ENCODE measurements around the gene C19orf73. TPM values are rescaled to one million over a fixed set of nuclear protein-coding genes. Genes with fewer than 3 reads are reported as not detected.
"Not testable (repeated sequence)": the region's sequence is repeated elsewhere in the genome, so short reads cannot be mapped to it uniquely, and the experiment has no call there.

C19orf73 gene
- polyA plus RNA-seq, 3 donors, result 0.60 to 0.76 (median 0.66) TPM

DNA sequence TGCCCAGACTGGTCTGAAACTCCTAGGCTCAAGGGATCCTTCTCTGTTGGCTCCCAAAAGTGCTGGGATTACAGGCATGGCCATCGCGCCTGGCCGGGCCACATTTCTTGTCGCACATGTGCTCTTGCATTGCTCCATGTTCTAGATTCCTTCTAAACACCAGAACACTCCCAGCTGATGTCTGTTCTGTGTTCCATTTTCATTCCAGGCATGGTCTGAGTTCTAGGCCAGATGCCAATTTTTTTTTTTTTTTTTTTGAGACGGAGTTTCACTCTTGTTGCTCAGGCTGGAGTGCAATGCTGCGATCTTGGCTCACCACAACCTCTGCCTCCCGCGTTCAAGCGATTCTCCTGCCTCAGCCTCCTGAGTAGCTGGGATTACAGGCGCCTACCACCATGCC, 2.9 kb upstream of the C19orf73 start:
- H4K20me1 ChIP-seq (ENCODE audit: insufficient read depth, low read length); H3K36me3 Mint-ChIP-seq; H3K36me3 ChIP-seq (replicated peaks in 1 of 2; ENCODE audit: control insufficient read depth in 1 of 2, insufficient read depth in 2 of 2, low read length in 2 of 2); H3K27ac ChIP-seq (ENCODE audit: low read depth in 1 of 2, low read length in 2 of 2); H3K27ac Mint-ChIP-seq; H3K79me2 ChIP-seq (ENCODE audit: insufficient read depth, low read length); intact Hi-C loops (cut with micrococcal nuclease); H3K9ac ChIP-seq (ENCODE audit: insufficient read depth, low read length, poor library complexity, severe bottlenecking); H3K9me3 ChIP-seq (replicated peaks in 1 of 2; ENCODE audit: control insufficient read depth in 1 of 2, insufficient read depth in 1 of 2, low read length in 2 of 2); H3K4me3 ChIP-seq (replicated peaks in 1 of 3; ENCODE audit: low read depth in 2 of 3, low read length in 3 of 3); DNase-seq; H2AFZ ChIP-seq (ENCODE audit: insufficient read depth, low read depth, low read length, poor library complexity, severe bottlenecking); H3K4me2 ChIP-seq (replicated peaks; ENCODE audit: extremely low read depth, low read length, poor library complexity, severe bottlenecking): not testable (repeated sequence)
- H3K4me3 Mint-ChIP-seq, result peak overlapping the region in 1 of 2 donors; percentile 63
- peaks cover 15 to 25% of the 10 kb centered on the region in 2 donors for H3K27me3 ChIP-seq (ENCODE audit: control insufficient read depth in 2 of 2, insufficient read depth in 2 of 2, low read length in 2 of 2)
- H3K9me3 Mint-ChIP-seq, result peaks cover 0 to 19% (median 7%) of the 10 kb centered on the region in 7 donors
- WGBS (ENCODE audit: insufficient coverage), result 80% methylated on average over 5 of the region's 10 CpGs
- H3K27me3 Mint-ChIP-seq (ENCODE audit: low read depth in 3 of 3), result peaks cover 38 to 55% (median 39%) of the 10 kb centered on the region in 3 donors
- peaks cover 25% of the 10 kb centered on the region for H3K4me1 Mint-ChIP-seq
- H3K4me1 ChIP-seq (ENCODE audit: control insufficient read depth in 1 of 2, insufficient read depth in 2 of 2, low read length in 2 of 2), result peaks cover 20 to 32% of the 10 kb centered on the region in 2 donors

DNA sequence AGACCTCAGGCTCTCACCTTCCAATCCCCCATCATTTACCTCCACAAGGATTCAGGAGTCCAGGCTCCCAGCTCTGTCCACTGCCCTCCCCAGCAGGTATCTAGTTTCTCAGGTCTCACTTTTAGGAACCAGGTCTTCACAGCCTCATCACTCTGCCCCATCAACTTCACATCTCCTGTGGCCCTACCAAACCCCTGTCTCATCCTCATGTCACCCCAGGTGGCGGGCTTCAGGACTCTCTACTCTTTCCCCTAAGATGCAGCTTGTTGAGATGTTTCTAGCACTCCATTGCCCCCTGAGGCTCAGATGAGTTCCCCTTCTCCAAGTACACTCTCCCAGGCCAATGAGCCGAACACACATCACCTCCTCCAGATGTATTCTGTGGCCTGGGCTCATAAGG, 1.9 kb upstream of the C19orf73 start:
- Histone ChIP-seq H3K4me3 (replicated peaks in 1 of 3; ENCODE audit: low read depth in 2 of 3, low read length in 3 of 3) (no peak overlapping the region), H4K20me1 (ENCODE audit: insufficient read depth, low read length) (no peaks in the 10 kb centered on the region), H3K4me2 (replicated peaks; ENCODE audit: extremely low read depth, low read length, poor library complexity, severe bottlenecking) (no peak overlapping the region), H3K79me2 (ENCODE audit: insufficient read depth, low read length) (no peaks in the 10 kb centered on the region), H3K9ac (ENCODE audit: insufficient read depth, low read length, poor library complexity, severe bottlenecking) (no peak overlapping the region), H2AFZ (ENCODE audit: insufficient read depth, low read depth, low read length, poor library complexity, severe bottlenecking) (no peak overlapping the region), H3K27me3 (ENCODE audit: control insufficient read depth in 2 of 2, insufficient read depth in 2 of 2, low read length in 2 of 2) (peaks cover 15 to 25% of the 10 kb centered on the region in 2 donors), H3K9me3 (replicated peaks in 1 of 2; ENCODE audit: control insufficient read depth in 1 of 2, insufficient read depth in 1 of 2, low read length in 2 of 2) (no peaks in the 10 kb centered on the region), H3K36me3 (replicated peaks in 1 of 2; ENCODE audit: control insufficient read depth in 1 of 2, insufficient read depth in 2 of 2, low read length in 2 of 2) (no peaks in the 10 kb centered on the region), H3K4me1 (ENCODE audit: control insufficient read depth in 1 of 2, insufficient read depth in 2 of 2, low read length in 2 of 2) (peaks cover 27 to 40% of the 10 kb centered on the region in 2 donors), H3K27ac (ENCODE audit: low read depth in 1 of 2, low read length in 2 of 2) (no peak overlapping the region)
- Mint-ChIP-seq H3K36me3 (peaks cover 2 to 9% of the 10 kb centered on the region in 2 donors), H3K9me3 (peaks cover 3 to 22% (median 11%) of the 10 kb centered on the region in 7 donors), H3K4me1 (peaks cover 33% of the 10 kb centered on the region), H3K4me3 (peak overlapping the region in 1 of 2 donors; percentile 84), H3K27ac (no peak overlapping the region), H3K27me3 (ENCODE audit: low read depth in 3 of 3) (peaks cover 36 to 49% (median 39%) of the 10 kb centered on the region in 3 donors)
- intact Hi-C loops (cut with micrococcal nuclease), result no loop called here
- TF ChIP-seq, protein P1, sequence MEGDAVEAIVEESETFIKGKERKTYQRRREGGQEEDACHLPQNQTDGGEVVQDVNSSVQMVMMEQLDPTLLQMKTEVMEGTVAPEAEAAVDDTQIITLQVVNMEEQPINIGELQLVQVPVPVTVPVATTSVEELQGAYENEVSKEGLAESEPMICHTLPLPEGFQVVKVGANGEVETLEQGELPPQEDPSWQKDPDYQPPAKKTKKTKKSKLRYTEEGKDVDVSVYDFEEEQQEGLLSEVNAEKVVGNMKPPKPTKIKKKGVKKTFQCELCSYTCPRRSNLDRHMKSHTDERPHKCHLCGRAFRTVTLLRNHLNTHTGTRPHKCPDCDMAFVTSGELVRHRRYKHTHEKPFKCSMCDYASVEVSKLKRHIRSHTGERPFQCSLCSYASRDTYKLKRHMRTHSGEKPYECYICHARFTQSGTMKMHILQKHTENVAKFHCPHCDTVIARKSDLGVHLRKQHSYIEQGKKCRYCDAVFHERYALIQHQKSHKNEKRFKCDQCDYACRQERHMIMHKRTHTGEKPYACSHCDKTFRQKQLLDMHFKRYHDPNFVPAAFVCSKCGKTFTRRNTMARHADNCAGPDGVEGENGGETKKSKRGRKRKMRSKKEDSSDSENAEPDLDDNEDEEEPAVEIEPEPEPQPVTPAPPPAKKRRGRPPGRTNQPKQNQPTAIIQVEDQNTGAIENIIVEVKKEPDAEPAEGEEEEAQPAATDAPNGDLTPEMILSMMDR (IDR thresholded peaks at IDR 0.05), result no peak
- DNase-seq, result no peak
- WGBS (ENCODE audit: insufficient coverage), result 75% methylated on average over 1 of the region's 2 CpGs

Data from CD14-positive monocyte (primary cell).